NCI-H1048 (cell line): ENCODE data around the gene KDM1B.
"Not testable (repeated sequence)": the region's sequence is repeated elsewhere in the genome, so short reads cannot be mapped to it uniquely, and the experiment has no call there.

Experiments used
- DNase-seq: peaks from one replicate; lab custom pipeline; 2025; lab: John Stamatoyannopoulos, UW

The KDM1B gene

DNA sequence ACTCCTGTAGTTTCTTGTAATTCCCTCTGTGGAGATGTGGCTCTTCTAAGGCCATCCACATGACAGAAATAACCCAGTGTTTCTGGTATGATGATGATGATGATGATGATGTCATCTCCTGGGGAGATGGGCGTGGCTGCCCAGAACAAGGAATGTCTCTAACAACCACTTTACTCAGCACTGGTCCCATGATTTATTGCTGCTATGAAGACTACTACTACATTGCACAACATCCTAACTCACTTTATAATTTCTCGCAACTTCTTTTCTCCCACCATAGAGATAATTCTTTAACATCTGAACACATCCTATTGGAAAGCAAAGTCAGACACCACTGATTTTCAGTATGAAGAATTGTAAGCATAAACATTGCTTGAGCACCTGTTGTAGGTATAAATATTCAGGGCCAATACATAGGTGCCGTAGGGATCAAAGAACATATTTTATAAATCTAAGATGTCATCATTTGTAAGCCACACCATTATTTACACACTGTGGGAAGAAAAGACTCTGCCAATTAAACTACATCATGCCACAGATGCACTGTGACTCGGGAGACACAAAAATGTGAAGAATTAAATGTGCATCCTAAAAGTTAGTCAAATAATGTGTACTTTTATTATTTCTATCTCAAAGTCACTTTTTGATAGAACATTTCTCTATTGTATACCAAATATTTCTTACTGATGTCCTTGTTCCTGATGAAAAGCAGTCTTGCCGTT is 6.8 kb upstream of the KDM1B start:
- no peak for DNase-seq

DNA sequence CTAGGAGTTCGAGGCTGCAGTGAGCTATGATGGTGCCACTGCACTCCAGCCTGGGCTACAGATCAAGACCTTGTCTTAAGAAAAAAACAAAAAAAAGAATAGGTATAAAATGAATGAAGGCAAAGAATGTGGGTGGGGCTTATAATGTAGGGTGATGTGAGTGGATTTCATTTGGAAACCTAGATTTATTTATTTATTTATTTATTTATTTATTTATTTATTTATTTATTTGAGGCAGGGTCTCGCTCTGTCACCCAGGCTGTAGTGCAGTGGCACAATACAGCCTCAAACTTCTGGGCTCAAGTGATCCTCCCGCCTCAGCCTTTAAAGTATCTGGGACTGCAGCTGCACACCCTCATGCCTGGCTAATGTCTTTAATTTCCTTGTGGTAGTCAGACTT is 3.8 kb upstream of the KDM1B start:
- DNase-seq, result not testable (repeated sequence)

DNA sequence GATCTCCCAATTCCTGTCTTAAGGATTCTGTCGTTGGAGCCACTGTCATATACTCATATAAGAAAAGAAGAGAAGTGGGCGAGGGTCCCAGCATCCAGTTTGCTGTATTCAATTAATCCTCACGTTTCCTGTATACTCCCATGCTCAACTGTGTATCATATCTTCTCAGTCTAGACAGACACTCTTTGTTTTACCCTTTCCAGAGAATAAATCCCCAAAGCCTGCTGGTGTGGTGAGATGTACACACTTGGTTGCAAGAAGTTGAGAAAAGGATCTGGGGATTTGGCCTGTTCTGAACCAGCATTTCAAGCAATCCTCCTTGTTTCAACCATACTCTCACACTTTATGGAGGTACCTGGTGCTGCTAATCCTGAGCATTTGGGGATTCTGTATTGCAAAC is 3.4 kb upstream of the KDM1B start:
- no peak for DNase-seq

DNA sequence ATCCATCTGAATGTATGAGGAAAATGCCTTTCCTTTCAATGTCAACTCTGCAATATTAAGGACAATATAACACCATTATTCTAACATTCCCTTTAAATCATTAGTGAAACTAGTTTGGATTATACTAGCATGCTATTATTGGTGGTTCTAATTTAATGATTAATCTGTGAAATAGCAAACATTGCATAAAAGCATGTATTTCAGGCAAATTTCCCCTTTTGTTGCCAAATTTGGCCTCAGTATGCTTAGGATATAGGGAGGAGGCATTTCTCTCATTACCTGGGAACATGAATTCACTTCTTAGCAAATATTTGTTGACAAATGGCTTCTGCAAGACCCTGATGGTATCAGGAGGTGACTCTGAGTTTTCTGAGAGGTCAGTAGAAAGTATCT is 1.9 kb upstream of the KDM1B start:
- no peak for DNase-seq

DNA sequence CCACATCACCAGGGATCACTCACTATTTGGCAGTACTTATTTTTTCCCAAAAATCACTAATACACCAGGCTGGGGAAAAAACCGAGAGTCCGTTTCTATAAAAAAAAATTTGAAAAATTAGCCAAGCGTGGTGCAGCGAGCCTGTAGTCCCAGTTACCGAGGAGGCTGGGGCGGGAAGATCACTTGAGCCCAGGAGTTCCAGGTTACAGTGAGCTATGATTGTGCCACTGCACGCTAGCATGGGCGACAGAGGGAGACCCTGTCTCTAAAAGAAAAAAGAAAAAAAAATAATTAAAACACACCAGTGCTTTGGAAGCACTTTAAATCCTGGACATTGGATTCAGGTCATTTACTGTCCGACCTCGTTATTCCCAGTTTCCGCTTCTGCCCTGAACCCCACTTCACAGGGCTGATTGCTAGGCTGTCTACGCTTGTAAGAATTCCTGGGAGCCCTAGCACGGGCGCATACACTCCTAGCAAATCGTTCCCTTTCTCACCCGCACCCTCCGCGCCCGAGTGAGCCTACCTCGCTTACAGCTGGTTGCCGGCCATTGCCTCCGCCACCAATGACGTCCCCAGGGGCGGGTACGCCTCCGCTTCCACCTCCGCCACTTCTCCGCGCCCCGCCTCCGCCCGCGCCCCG is 594 bp upstream of the KDM1B start, which contains the start of gene TPMT:
Gene TPMT (minus strand): TSS at position 571 of the 643 bp plus-strand sequence. CDS start 5,950 bp downstream, outside the sequence.
- peak; percentile 90 for DNase-seq

DNA sequence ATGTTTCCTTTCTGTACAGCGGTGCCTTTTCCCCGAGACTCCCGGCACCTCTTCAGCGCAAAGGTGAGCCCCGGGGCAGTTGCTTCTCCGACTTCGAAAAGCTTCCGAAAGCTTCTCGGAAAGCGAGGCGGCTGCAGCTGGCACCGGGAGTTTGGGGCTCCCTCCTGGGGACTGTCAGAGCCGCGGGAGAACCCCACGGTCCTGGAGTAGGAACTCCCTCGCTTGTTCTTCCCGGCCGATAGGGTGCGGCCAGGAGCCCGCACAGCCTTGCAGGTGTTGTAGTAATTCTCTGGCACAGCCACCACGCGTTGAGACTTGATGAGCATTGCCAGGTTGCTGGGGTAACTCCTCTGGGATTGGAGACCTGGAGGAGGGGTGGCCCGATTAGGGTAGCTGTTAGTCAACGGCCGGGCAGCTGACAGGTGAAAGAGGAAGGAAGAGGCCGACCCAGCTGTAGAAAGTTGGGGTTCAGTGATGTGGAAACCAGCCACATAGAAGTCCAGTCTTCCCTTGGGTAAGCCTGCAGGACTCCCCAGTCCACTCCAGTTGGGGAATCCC is 721 bp downstream of the KDM1B start:
- peak; percentile 62 for DNase-seq

DNA sequence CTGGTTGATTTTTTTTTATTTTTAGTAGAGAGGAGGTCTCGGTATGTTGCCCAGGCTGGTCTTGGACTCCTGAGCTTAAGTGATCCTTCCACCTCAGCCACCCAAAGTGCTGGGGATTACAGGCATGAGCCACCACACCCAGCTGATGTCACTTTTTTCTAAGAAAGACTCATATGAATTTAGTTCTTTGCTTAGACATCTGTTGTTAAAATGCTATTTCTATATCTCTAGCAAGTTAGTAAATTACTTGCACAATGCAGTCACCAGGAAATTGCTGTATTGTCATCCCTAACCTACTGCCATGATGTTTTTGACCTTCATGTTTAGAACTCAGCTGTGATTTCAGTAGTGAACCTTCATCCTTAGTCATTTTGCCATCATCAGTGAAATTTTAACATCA is 5.7 kb downstream of the KDM1B start:
- DNase-seq, result no peak

DNA sequence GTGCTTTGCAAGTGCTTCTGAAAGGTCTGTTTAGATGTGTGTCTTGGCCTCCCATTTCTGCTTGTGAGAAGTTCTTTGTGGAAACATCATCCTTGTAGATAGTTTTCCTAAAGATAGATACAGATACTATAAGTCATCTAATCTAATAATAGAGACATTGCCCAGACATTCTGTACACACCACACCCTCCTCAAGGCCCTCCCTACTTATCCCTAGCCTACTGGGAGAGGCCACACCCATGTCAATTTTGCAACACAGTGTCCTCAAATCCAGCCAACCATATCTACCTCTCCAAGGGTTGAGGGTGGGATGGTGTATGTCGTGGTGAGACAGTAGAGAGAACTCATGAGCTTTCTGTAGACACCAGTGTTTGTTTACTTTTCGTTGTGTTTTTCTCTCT is 6.2 kb downstream of the KDM1B start:
- DNase-seq, result no peak

DNA sequence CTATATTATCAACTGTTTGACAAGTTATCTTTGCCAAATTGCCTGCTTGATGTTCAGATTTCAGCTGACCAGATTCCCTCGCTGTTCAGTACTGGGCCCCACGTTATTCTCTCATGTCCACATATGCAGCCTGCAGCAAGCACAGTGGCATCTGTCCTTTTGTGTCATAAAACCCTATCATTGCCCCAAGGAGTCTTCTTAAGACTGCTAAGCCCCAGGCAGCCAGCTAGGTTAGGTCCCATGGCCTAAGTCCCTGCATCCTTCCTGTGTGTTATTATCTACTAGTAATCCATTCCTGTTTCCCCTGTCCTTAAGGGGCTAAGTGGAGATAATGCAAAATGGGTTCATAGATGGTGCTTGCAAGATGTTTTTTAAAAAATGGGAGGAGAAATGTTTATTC is 7.2 kb downstream of the KDM1B start:
- DNase-seq, result no peak

DNA sequence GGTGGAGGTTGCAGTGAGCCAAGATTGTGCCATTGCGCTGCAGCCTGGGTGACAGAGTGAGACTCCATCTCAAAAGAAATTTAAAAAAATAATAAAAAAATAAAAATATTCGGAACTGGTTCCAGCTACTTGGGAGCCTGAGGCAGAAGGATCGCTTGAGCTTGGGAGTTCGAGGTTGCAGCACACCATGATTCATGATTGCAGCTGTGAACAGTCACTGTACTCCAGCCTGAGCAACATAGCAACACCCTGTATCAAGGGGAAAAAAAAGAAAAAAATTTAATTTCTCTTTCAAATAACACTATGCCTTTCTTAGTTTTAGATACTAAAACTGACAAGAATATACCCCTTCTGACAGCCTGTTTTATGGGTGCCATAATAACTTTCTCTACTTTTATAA is 10.5 kb downstream of the KDM1B start:
- no peak for DNase-seq

DNA sequence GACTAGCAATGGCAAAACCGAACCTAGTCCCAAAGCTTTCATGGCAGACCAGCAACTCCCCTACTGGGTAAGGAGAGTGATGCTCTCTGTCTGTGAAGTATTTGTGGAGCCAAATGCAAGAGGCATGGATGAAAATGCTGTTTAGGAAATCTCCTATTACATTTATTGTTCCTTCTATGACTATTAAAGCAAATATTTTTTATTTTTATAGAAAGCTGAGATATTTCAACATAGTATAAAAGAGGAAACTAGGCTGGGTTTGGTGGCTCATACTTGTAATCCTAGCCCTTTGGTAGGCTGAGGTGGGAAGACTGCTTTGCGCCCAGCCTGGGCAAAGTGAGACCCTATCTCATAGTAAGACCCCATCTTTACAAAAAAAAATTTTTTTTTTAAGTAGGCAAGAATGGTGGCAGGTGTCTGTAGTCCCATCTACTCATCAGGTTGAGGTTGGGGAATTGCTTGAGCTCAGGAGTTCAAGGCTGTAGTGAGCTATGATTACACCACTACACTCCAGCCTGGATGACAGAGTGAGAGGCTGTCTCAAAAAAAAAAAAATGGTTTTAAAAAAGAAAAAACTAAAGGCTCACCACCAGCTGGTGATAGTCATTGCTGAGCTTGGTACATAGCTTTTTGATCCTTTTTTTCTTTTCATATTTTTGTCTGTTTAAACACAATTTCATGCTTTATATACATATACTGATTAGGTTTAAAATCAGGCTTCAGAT is 11.3 kb downstream of the KDM1B start:
- DNase-seq, result no peak

DNA sequence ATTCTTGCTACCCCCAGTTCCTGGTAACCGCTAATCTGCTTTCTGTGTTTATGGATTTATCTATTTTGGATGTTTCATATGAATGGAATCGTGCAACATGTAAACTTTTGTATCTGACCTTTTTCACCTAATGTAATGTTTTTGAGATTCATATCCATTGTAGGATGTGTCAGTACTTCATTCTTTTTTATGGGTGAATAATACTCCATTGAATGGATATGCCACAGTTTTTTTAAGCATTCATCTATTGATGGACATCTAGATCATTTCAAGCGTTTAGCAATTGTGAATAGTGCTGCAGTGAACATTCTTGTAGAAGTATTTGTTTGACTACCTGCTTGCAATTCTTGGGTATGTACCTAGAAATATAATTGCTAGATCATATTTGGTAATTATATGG is 13.0 kb downstream of the KDM1B start:
- no peak for DNase-seq

DNA sequence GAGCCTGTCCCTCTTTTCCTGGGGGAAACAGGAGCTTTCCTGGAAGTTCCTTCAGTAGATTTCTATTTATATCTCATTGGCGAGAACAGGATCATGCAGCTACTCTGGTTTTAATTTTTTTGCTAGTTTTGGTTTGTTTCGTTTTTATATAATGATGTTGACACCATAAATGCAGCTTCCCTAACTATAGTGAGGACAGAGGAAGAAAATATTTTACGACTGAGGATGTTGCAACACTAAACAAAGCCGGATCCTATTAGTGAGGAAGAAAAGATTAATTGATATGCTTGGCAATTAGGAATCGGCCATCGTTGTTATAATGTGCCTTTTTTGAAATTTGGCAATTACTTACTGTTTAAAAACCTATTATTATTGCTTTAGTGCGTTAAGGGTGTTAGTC is 16.6 kb downstream of the KDM1B start:
- no peak for DNase-seq

DNA sequence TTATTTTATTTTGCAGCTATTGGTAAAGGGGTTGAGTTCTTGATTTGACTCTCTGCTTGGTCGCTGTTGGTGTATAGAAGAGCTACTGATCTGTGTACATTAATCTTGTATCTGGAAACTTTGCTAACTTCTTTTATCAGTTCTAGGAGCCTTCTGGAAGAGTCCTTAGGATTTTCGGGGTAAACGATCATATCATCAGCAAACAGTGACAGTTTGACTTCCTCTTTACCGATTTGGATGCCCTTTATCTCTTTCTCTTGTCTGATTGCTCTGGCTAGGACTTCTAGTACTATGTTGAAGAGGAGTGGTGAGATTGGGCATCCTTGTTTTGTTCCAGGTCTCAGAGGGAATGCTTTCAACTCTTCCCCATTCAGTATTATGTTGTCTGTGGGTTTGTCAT is 21.0 kb downstream of the KDM1B start:
- DNase-seq, result not testable (repeated sequence)

DNA sequence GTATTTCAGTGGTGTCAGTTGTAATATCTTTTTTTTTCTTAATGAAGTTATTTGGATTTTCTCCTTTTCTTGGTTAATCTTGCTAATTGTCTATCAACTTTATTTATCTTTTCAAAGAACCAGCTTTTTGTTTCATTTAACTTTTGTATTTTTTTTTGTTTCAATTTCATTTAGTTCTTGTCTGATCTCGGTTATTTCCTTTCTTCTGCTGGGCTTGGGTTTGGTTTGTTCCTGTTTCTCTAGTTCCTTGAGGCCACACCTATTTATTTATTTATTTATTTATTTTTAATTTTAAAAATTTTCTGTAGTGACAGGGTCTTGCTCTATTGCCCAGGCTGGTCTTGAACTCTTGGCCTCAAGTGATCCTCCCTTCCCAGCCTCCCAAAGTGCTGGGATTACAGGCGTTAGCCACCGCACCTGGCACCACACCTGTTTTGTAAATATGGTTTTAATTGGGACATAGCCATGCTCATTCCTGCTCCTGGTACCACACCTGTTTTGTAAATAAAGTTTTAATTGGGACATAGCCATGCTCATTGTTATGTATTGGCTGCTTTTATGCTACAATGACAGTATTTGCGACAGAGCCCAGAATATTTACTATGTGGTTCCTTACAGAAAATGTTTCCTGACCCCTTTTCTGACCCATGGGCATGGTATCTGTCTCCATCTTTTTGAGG is 22.2 kb downstream of the KDM1B start:
- no peak for DNase-seq

DNA sequence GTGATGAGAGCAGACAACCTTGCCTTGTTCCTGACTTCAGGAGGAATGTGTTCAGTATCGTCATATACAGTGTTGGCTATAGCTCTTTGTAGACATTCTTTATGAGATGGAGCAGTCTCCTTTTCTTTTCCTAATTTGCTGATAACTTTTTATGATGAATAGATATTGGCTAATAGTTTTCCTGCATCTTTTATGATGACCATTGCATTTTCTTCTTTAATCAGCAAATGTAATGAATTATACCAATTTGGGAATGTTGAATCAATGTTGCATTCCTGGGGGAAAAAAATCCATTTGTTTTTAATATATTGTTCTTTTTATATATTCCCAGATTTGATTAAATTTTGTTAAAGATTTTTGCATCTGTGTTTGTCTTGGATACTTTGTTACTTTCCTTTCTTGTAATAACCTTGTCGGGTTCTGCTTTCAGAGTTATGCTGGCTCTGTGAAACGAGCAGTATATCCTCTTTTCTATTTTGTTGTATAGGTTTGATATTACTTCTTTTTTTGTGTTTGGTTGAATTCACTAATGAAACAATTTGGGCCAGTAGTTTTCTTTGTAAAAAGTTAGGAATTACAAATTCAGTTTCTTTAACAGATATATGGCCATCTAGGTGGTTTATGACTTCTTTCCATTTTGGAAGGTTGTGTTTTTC is 23.9 kb downstream of the KDM1B start:
- DNase-seq, result no peak

DNA sequence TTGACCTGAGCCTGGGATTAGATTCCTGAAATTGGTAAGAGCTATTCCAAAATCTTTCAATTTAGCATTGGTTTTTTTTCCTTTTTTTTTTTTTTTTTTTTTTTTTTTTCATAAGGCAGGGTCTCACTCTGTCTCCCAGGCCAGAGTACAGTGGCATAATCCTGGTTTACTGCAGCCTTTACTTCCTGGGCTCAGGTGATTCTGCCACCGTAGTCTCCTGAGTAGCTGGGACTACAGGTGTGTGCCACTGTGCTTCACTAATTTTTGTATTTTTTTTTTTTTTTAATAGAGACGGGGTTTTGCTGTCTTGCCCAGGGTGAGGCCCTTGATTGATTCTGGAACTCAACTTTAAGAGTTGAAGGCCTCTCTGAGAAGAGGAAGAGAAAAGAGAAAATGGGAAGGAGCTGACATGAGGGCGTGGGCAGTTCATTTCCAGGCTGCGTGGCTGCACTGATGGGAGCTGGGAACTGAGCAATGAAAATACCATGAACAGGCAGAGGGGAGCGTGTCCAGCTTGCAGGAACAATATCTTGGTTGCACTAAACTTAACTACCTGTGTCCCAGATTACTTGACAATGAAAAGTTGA is 24.6 kb downstream of the KDM1B start:
- no peak for DNase-seq

DNA sequence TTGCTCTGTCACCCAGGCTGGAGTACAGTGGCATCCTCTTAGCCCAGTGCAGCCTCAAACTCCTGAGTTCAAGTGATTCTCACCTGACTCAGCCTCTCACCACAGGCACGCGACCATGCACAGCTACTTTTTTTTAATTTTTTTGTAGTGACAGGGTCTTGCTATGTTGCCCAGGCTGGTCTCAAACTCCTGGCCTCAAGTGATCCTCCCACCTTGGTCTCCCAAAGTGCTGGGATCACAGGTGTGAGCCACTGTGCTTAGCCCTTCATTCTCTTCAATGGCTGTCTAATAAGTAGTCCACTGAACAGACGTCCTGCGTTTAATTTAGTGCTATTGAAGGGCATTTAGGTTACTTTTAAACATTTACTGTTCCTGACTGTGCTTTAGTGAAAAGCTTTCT is 27.3 kb downstream of the KDM1B start:
- DNase-seq, result no peak

DNA sequence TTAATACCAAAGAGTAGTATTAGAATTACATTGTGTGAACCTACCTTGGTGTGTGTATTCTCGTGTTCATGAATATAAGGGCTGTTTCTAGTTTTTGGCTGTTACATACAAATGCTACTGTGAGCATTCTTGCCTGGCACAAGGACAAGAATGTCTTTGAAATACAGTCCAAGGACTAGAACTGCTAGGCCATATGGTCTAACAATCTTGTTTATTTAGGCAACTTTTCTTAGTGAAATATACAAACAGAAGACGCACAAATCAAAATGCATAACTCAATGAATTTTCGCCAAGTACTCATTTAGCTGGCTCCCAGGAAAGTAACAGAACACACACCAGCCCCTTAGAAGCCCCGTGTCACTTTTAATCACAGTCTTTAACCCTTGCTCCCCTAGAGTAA is 28.5 kb downstream of the KDM1B start:
- no peak for DNase-seq

DNA sequence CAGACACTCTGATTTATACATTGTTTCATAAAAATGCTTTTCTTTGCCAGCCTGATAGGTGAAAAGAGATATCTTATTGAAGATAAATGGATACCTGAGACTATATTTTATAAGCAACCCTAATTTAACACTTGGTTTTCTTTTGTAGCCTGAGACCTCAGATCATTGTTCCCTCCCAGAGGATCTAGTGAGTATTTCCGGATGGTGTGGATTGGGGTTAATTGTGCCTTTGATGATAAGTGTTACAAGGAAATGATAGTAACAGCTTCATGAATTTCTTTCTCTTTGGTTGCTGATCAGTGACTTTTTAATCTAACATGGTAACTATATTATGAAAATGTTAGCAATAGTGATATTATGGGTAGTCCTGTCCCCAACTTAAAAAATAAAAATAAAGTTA is 30.4 kb downstream of the KDM1B start:
- no peak for DNase-seq

DNA sequence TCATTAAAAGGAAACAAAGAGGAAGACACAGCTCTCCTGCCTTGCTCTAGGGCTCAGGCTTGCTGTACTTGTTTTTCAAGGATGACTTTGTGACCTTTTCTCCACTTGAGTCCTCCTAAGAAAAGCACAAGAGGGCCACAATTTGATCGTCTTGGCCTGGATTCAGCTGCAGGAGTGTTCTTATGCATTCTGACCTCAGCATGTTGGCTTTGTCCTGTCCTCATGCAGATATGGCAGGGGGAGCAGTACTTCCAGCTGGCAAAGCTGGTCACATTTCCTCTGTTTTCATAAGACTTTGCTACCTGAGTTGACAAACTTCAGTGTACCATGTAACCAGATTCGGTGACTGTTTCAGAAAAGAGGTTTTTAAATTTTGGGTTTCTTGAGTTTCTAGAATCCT is 30.8 kb downstream of the KDM1B start:
- no peak for DNase-seq
